Measurements from ENCODE around the gene HLF. TPM values are rescaled to one million over a fixed set of nuclear protein-coding genes. Genes with fewer than 3 reads are reported as not detected.

HLF gene
- total RNA-seq, 3 donors from 2014 or later = 1.3 to 34.9 (median 3.5) TPM

- H3K4me1 ChIP-seq (ENCODE audit: low read depth) = peaks cover 18% of the 10 kb centered on the region
- H3K4me3 ChIP-seq = no peak overlapping the region
- TF ChIP-seq CTCF (IDR thresholded peaks at IDR 0.05) = no peak
- no peak for DNase-seq
- intact Hi-C loops (cut with DNase I, micrococcal nuclease) = no loop called here
- H3K36me3 ChIP-seq (ENCODE audit: low read depth) = no peaks in the 10 kb centered on the region
- no peak for ATAC-seq
- no peaks in the 10 kb centered on the region for H3K9me3 ChIP-seq
Observed at GRCh38 chr17:55283256-55283965, 18.7 kb downstream of the HLF start.

- Histone ChIP-seq H3K36me3 (ENCODE audit: low read depth) (no peaks in the 10 kb centered on the region), H3K9me3 (no peaks in the 10 kb centered on the region), H3K4me1 (ENCODE audit: low read depth) (peaks cover 18% of the 10 kb centered on the region), H3K4me3 (no peak overlapping the region)
- intact Hi-C loops (cut with DNase I, micrococcal nuclease) = no loop called here
- ATAC-seq (peak; percentile 59), DNase-seq (peak in 1 of 3 donors; percentile 26)
- TF ChIP-seq CTCF (IDR thresholded peaks at IDR 0.05) = no peak
Observed at GRCh38 chr17:55284001-55284884, 19.5 kb downstream of the HLF start.

- Histone ChIP-seq H3K9me3 (no peaks in the 10 kb centered on the region), H3K4me3 (no peak overlapping the region), H3K36me3 (ENCODE audit: low read depth) (no peaks in the 10 kb centered on the region), H3K4me1 (ENCODE audit: low read depth) (peaks cover 18% of the 10 kb centered on the region)
- ATAC-seq (no peak), DNase-seq (no peak)
- intact Hi-C loops (cut with DNase I, micrococcal nuclease) = no loop called here
- TF ChIP-seq CTCF (IDR thresholded peaks at IDR 0.05) = no peak
Observed at GRCh38 chr17:55284944-55285339, 20.2 kb downstream of the HLF start.

- Histone ChIP-seq H3K4me3 (no peak overlapping the region), H3K36me3 (ENCODE audit: low read depth) (no peaks in the 10 kb centered on the region), H3K4me1 (ENCODE audit: low read depth) (peaks cover 18% of the 10 kb centered on the region), H3K9me3 (no peaks in the 10 kb centered on the region)
- peak; percentile 56 for ATAC-seq
- intact Hi-C loops (cut with DNase I, micrococcal nuclease) = no loop called here
- DNase-seq = peak; percentile 65 to 90 (median 74)
- no peak for TF ChIP-seq CTCF (IDR thresholded peaks at IDR 0.05)
Observed at GRCh38 chr17:55285340-55286301, 20.9 kb downstream of the HLF start.

Measured in mucosa of descending colon (tissue), 3 donors.